NCI-H345 treated with DMSO at 0.1 percent for 48 hours (cell line): Measurements from ENCODE around the gene GNPAT.

Experiments
- DNase-seq: peaks from one replicate; lab custom pipeline; 2025; ENCODE audit not compliant: unreplicated experiment; lab: John Stamatoyannopoulos, UW

The GNPAT gene

DNA sequence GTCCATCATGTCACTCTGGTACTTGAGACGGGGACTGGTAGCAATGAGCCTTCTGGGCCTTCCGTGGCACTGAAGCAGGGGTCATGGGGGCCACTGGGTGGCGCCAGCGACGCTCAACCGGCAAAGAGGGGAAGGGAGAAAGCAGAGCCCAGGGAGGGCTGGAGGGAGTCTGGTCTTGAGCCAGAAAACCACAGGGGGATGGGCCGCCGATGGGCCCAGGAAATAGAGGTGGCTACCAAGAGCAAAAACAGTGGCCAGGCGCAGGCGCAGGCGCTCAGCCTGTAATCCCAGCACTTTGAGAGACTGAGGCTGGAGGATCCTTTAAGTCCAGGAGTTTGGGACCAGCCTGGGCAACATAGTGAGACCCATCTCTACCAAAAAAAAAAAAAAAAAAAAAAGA, 74.9 kb downstream of the GNPAT start:
- DNase-seq = no peak

GRCh38 chr1:231317306-231318014, 76.4 kb downstream of the GNPAT start:
- no peak for DNase-seq

GRCh38 chr1:231318015-231318355, 77.0 kb downstream of the GNPAT start:
- DNase-seq = no peak

DNA sequence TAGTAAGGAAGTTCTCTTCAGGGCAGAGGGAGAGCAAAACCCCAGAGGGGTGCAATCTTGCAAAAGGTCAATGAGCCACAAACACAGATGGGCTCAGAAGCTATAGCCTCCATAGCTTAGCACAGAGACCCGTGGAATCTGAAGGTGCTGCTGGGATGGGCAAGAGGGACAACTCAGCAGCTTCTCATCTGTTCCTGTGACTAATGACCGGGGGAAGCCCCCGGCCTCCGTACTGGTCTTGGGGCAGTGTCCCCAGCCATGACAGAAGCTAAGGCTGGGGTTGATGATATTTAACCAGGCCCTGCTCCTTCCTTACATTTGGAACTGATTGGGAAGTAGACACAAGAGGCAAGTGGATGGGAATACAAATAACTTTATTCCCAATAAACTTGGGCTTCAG, 77.6 kb downstream of the GNPAT start:
- no peak for DNase-seq

DNA sequence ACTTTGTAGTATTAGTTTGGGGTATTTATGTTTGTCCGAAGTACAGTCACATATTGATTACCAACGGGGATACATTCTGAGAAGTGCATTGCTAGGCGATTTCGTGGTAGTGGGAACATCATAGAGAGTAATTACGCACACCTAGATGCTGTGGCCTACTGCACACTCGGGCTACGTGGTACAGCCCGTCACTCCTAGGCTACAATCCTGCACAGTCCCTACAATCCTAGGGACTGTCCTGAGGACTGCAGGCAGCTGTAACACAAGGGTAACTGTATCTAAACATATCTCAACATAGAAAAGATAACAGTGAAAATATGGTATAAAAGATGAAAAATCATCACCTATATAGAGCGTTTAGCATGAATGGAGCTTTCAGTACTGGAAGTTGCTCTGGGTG, 78.1 kb downstream of the GNPAT start:
- no peak for DNase-seq

DNA sequence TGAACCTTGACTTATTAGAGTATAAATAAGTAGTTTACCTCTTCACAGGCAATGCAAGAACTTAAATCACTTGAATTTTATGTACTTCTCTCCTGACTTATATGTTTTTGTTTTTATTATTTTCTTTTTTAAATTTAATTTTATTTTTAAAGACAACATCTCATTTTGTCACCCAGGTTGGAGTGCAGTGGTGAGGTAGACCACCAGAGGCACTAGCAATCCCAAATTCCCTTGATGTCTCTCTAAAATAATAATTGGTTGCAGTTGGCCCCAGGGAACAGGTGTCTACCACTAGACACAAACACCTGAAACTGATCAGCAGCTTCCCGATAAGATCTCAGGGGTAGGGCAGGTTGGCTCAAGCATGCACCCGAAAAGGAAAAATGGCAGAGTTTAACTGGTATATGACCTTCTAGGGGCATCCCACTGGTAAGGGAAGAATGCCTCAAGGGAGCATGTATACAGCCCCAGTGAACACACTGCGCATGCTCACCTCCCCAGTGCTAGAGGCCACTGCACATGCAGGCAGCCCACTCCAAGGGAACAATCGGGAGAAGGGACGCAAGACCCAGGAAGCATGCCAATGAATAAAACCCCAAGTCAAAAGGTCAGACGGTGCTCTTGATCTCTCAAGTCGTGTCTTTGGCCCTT, 82.0 kb downstream of the GNPAT start:
- DNase-seq = no peak

DNA sequence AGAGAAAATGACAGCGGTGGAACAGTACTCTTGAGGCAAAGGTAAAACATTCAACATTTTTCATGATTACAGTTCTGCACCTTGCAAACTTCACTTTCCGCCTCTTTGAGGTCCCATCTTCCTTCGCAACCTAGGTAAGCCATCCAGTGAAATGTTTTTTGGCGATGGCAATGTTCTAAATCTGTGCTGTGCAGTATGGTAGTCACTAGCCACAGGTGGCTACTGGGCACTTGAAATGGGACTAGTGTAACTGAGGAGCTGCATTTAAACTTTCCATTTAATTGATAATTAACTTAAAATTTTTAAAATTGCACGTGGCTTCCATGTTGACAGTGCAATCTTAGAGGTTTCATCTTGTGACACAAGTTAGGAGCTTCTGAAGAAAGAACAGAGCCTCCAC, 83.6 kb downstream of the GNPAT start:
- DNase-seq = no peak

GRCh38 chr1:231326248-231326647, 85.2 kb downstream of the GNPAT start:
- DNase-seq = no peak
